Kasumi-1 (cell line): Measurements from ENCODE around the gene FCN1.
A peak's percentile ranks its signal among the peaks of the same experiment; 100 is the strongest.

ENCODE experiments used
- DNase-seq, 2 experiments: peaks; one replicate each; lab custom pipeline; 2025; lab: John Stamatoyannopoulos, UW

FCN1 gene

DNA sequence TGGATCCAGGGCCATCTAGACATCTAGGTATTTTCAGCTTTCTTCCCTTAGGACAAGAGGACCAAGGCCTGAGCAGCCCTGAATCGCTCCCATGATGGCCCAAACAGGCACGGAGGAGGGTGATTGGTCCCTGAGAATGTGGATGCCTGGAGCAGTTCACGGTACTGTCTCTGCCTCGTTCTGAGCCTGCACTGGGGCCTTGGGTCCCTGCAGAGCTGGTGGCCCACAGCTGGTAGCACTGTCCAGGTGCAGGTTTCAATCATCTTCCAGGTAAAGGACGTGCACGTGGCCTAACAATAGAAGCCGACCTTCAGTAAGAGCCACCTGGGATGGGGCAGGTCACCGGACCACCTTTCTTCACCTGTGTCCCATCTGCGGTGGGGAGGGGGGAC, 19.4 kb upstream of the FCN1 start:
- no peak for DNase-seq

DNA sequence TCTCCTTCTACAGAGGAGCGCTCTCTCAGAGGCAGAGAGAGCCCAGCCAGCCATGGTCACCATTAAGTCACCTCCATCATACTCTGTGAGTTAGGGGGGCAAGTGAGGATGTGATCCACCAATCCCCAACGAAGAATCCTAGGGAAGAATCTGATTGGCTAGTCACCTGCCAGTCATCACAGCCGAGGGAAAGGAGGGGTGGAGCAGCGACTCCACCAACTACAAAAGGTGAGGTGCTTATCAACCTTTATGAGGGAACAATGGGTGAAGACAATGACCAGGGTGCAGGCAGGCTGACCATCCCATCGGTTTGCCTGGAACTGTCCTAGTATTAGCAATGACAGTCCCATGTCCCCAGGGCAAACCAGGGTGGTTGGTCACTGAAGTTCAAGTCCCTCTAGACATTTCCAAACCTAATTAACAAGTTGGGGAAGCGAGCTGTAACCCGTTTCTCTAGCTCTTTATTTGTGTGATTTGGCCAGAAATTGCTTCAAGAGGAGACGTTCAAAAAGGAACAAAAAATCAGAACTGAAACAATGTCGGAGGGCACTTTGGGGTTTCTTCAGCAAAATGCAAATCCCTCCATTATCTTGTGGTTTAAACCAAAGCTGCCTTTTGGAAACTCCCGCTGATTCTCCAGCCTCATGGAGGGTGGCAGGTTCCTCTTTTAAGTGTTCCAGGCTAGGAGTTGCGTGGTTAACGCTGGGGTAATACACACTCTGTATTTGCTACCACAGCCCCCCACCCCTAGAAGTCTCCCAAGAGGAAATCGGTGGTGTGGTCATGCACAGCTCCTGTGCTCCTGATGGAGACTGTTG, 18.8 kb upstream of the FCN1 start:
- no peak for DNase-seq

DNA sequence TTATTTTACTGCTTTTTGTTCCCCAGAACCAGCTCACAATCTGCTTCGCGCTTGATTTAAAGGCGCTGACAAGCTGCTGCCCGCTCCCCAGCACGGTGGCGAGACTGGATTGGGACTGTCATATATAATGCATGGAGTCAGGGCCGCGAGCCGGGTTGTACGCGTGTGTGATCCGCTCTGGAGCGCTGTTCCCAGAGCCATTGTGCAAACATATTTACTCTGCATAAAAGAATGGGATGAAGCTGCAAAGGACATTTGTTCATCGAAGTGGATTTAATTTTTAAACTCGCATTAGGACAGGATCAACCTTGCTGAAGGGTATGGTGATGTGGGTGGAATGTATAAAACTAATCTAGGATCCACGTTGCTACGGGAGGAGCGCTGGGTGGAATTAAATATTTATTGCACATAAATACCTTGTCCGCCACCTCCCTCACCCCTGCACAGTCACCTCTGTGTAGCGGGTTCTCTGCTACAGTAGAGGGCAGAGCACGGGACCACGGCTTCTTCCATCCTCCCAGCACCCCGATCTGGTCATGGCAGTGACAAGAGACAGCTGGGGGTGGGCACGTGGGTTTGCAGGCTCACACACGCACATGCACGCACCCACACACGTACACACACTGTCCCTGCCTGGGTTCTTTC, 18.1 kb upstream of the FCN1 start:
- DNase-seq, result no peak

DNA sequence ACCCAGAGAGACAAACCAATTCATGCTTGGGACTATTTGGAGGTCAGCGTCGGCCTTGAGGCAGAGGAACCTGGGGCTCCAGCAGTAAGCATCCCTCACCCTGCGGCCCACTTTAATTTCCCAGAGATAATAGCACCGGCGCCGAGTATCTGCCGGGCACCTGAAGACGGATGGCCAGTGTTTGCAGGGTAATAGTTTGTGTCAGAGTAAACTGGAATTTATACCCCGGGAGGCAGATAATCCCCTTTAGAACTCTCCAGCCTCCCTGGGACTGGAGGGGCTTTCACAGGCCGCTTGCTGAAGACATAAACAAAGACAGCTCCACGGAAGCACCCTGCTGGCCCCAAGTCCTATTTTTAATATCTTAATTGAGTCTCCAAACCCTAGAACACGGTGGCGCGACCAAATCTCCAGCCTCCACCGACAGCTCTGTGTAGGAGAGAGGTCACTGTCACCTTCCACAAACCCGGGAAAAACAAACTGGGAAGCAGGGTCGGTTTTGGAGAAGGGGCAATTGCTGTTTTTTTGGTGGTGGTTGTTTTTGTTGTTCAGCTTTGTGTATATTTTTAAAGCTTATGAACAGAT, 17.4 kb upstream of the FCN1 start:
- DNase-seq, result no peak

DNA sequence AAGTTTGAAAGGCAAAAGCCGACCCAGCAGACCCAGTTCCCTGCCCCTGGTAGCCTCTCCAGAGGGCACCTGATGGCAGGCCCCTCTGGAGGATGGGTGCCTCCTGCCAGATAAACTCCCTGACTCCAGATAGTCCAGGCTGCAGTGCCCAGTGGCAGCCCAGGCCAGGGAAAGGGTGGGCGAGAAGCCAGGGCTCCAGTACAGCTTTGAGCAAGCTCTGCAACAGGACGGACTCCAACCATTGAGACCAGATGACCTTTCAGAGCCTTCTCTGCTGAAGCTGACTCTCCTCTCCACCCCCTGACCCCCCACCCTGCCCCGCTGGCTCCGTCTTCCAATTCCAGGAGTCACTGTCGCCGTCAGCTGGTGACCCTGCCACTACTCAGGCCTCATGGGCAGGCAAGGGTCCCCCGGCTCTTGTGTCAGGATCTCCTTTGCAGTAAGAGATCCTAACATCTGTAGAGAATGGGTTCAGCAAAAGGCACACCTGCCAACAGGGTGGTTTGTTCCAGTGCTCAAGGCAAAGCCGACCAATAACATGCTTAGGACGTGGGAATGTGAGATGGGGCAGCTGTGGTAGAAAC, 15.5 kb upstream of the FCN1 start:
- DNase-seq, result no peak

DNA sequence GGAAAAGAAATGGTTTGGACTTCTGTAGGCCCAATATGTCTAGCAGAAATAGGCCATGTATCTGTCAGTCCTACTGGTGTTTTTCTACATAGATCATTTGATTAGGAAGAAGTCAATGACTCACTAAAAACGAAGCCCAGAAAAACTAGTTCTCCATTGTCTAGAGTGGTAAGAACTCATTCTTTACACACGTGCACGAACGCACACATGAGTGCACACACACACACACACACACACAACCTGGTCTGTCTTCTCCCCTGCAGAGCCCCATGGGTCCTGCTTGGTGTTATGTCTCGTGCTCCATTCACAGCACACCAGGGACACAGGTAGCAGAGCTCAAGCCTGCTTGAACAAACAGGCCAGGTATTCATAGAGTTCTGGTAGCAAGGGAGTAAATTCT, 14.9 kb upstream of the FCN1 start:
- no peak for DNase-seq

DNA sequence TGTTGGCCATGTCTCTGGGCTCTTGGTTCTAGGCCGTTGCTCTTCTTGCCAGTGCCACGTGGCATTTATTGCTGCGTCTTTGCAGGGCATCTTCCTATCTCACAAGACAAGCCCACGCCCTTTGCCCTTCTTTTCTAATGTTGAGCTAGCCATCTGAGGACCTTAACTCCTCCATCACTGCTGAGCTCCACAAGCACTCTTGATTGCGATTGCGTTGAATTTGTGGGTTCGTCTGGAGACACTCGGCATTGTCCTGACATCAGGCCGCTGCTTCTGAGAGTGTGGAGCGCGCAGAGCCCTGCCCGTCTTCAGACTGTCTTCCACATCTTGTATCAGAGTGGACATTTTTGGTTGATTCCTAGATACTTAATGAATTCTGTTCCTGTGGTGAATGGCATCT, 14.5 kb upstream of the FCN1 start:
- no peak for DNase-seq

DNA sequence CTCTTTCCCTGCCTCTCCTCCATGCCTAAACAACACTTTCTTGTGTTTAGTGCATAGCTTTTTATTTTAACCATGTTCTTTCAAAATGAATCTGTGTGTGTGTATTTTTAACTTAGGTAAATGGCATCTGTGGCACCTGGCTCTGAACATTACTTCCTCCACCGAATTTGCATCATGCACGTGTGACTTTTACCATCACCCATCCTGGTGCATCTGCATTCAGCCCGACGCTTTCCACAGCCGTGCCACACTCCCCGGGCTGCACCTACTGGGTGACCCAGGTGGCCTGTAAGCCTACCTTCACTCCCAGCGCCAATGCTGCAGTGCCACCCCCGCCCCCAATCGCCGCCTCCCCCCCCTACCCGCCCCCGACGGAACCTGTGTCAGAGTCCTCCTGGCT, 12.7 kb upstream of the FCN1 start:
- DNase-seq, result no peak

DNA sequence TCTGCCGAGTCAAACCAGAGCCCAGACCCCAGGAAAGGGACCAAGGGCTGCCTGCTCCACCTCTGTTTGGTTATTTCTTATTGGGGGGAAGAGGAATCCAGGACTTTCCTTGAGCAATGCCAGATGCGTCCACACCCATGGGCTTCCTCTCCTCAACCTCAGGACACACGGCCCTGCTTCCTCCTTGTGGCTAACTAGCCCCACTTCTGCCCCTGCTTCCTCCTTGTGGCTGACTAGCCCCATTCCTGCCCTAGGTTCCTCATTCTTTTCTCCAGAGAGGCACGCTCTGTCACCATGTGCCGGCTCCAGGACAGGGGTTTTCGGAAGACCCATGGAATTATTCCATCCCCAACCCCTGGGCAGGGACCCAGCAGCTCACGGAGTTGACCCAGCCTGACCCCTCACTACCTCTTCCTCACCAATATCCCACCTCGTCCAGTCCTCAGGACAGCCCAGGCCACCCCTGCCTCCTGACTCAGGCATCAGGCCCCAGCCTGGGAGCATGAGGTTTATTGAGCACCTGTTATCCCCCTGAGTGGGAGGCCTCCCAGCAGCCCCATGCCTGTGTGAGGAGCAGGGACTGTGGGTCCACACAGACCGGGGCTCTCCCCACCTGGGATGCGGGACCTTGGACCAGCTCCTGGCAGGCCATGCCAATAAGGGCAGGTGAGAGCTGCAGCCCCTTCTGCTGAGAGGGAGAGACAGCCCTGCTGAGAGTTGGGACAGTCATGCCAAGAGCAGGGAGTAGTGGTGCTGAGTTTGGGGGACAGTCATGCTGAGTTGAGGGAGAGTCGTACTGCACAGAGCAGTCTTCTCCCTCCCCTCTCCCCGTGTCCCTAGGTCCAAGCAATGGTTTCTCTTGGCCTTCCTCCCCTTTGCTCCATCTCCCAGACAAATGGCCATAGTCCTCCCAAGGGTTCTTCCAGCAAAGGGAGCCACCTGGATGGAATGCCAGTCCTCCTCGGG, 11.8 kb upstream of the FCN1 start:
- peak; percentile 86 to 88 for DNase-seq

DNA sequence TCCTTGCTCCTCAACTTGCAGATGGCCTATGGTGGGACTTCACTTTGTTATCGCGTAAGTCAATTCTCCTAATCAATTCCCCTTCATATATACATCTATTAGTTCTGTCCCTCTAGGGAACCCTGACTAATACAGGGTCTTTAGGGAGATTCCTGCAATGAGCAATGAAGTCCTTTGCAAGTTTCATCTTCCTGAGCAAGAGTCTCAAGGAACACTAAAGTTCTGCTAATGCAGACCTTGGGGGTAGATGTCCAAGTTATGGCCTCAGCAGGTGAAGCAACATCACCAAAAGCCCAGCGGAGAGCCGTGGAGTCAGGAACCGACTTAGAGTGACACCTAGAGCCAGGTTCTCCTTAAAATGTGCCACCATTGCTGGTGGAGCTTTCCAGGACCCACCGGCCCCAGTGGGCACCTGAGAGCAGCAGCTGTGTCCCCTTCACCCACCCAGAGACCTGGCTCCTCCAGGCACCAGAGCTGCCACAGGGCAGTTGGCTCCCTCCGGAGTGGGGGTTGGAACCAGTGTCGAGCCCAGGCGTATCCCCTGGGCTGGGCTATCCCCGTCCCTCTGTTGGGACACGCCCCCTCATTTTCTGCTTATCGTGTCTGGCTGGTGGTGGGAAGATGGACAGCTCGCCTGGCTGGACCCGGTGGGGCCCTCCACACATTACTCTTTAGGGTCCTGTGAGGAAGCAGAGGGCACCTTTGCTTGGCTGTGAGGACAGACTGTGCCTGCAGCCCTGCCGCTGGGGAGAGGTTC, 10.9 kb upstream of the FCN1 start:
- no peak for DNase-seq

DNA sequence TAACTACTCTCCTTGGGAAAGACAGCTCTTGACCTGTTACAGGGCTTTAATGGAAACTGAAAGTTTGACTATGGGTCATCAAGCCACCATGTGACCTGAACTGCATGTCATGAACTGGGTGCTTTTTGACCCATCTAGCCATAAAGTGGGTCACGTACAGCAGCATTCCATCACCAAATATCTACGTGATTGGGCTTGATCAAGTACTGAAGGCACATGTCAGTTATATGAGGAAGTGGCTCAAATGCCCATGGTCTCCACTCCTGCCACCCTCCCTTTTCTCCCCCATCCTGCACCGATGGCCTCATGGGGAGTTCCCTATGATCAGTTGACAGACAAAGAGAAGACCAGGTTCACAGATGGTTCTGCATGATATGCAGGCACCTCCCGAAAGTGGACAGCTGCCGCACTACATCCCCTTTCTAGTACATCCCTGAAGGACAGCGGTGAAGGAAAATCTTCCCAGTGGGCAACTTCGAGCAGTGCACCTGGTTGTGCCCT, 7.3 kb upstream of the FCN1 start:
- no peak for DNase-seq

DNA sequence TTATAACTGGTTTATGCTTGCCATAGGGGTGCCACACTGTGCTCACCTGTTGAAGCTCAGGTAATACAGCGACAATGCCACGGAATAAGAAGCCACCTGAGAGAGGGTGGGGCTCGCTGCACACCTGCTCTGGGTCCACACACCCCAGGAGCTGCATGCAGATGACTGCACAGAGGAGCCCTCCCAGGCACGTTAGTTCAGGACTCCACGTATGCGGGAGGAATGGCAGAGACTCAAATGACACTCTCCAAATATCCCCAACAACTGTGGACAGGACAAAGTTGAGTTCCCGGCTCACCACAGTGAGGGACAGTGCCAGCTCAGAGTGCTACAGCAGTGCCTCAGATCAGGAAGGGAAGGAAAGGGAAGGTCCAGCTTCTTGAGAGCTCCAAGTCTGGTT, 5.8 kb upstream of the FCN1 start:
- DNase-seq, result no peak

DNA sequence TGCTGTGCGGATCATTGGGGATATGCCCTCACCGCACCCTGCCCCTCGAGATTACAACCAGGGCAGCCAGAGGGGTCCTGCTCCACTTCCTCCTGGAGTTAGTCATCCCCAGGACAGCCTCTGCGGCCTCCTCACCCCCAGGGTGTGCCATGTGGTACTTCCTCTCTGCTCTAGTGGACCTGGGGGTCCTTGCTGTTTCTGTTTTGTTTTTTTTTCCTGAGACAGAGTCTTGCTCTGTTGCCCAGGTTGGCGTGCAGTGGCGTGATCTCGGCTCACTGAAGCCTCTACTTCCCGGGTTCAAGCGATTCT, 5.2 kb upstream of the FCN1 start:
- no peak for DNase-seq

DNA sequence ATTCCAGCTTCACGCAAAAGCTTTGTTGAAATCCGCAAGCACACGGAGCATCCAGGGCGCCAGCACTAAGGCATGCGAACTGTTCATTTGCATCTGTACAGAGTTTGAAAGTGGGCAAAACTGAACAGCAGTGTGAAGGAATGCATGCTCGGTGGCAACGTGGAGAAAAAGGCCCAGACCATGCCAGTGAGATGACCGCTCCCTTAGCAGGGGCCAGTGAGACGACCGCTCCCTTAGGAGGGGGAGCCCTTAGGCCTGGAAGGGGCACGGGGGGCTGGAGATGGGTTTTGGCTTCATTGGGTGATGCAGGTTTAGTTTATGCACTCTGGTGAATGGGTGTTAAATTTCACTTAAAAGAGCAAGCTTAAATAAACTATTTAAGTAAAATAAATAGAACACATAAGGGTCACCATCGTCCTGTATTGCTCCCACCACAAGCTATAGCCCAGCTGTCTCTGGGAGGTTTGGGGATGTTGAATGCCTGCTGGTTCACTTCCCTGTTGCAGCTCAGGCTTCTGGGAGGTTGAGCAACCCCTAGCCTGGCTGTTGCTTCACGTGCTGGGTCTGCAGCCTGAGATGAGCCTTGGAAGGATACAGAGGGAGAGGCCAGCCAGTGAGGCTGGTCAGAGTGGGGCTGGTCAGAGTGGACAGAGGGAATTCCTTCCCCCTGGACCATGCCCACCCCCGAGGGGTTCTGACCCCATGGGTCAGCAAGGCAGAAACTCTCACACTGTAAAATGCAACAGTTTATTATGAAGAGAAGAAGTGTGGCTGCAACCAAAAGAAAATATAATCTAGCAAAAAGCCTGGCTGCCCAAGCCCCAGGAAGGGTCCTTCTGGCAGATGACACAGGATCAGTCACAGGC, 4.6 kb upstream of the FCN1 start:
- DNase-seq, result peak in 1 of 2 experiments; percentile 28

DNA sequence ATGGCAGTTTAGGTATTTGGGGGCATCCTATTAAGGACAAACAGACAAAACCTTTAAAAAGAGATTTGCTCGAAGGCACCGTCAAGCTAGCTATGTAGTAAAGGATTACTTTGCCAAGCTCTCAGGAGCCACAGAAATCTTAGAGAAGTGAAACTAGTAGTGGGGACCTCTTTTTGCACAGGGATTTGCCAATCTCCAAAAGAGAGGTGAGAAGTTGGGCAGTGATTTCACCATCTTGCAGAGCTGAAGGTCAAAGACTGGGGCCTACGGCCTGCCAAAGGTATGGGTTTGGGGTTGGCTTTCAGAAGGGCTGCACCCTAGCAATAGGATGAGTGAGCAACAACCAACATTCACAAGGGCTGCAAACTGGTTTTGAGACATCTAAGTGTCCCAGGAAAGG, 1.6 kb upstream of the FCN1 start:
- DNase-seq, result no peak

DNA sequence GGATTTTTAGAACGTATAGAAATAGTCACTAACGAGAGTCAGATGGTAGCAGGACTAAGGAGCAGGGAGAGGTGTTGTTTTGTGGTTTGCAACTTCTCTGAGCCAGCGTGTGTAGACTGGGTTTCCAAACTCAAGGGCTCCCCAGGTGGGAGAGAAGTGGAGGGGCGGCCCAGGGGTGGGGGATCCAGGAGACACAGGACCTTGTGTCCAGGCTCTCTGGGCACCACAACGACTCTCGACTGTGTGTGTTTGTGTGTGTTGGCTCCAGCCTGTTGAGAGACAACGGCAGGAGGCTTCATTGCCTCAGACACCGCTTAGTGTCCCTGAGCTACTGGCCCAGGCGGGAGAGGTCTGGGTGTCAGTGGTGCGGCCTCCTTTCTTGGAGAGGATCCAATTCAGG, 934 bp upstream of the FCN1 start:
- no peak for DNase-seq

DNA sequence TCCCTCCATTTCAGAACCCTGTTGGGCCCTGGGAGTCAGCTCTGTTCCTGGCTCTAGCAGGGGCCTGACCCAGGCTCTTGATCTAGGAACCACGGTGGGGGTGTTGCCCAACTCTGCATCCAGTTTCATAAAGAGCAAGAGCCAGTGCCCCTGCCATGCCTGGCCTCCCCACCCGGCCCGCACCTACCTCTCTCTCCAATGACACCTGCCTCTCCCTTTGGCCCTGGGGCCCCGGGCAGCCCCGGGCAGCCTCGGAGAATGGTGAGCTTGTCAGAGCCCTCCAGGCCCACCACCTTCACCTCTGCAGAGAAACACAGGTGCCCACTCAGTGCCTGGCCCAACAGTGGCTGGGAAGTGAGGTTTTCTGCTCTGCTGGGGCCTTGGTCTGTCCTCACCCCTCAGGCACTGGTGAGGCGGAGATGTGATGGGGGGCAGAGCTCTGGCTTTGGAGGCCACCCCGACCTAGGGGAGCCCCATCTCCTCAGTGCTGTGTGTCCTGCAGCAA, 1.5 kb downstream of the FCN1 start:
- no peak for DNase-seq

DNA sequence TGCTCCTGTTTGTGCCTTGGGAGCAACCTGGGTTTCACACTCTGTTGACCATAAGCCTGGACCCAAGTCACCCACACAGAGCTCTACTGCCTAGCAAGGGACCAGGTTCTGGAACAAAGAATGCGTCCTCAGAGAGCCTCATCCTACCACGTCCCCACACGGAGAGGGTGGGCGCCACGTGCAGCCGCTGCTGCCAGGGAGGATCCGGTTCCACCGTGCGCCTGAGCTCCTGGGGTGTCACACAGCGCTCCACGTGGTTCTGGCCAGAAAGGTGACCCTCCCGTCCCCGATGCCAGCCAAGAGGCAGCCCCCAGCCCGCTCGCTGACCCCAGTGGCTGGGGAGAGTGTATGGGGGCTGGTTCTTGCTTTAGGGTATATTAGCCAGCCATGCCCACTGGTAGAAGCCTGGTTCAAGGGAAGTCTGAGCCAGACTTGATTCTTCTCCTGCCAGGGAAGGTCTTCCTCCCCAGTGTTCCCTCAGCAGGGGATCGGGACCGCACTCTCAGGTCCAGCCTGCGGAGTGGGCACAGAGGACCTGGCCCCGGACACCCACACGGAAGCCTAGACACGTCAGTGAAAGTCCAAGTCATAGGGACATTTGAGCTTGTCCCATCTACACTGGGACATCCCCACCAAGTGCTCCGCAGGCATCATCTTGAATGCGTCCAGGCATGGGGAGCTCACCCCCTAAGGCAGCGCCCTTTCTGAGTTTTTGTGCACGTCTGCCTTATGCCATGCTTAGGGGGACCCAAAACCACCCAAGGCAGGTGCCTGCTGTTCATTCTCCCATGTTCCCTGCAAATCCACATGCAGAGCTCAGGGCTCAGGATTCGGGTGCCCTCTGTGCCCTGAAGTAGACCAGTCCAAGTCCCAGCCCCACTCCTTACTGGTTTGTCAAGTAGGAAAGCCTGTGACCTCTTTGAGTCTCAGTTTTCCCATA, 2.4 kb downstream of the FCN1 start:
- no peak for DNase-seq

DNA sequence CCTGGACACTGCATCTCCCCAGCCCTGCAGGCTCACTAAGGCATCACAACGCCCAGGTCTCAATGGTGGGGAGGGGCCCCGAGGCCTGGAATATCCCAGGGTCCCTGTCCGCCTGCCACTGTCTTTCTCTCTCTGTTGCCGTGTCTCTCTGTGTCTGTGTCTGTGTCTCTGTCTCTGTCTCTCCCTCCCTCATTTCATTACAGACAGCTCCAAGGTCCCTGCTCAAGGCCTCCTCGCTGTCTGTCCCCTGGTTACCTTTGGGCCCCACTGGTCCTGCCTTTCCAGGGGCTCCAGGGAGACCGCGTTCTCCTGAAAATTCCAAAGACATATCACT, 3.2 kb downstream of the FCN1 start:
- DNase-seq, result no peak
